Kidney (tissue), 14 donors: Measurements from ENCODE around the gene TBC1D10A. TPM values are rescaled to one million over a fixed set of nuclear protein-coding genes. Genes with fewer than 3 reads are reported as not detected.

Source experiments
- DNase-seq, 5 donors: peaks; one replicate each; pipeline ENCODE4 v3.0.0-alpha.2; 2013 to 2020
- FAIRE-seq: peaks from 2 replicates; lab custom pipeline; 2012; peaks lifted over from hg19 to GRCh38; lab: Jason Lieb, UNC
- H3K27ac ChIP-seq, 2 donors: one replicate each; pipeline ENCODE4 v1.7.0; 2013; ENCODE audit warnings: low read depth in 2 of 2, low read length in 2 of 2, inconsistent platforms in 1 of 2
- H3K27me3 ChIP-seq: one replicate; pipeline ENCODE4 v1.7.1; 2013; ENCODE audit warnings: low read length, inconsistent platforms; ENCODE audit not compliant: control insufficient read depth, insufficient read depth
- H3K36me3 ChIP-seq, 3 donors: one replicate each; pipeline versions ENCODE4 v1.7.0 to v1.7.1; 2013; ENCODE audit warnings: low read length in 3 of 3, control low read depth in 1 of 3, inconsistent platforms in 1 of 3; ENCODE audit not compliant: insufficient read depth in 3 of 3, control insufficient read depth in 2 of 3
- H3K4me1 ChIP-seq, 3 donors: one replicate each; pipeline versions ENCODE4 v1.7.0 to v1.7.1; 2013; ENCODE audit warnings: low read length in 3 of 3, inconsistent platforms in 1 of 3, low read depth in 1 of 3; ENCODE audit not compliant: control insufficient read depth in 2 of 3, insufficient read depth in 2 of 3
- H3K4me3 ChIP-seq, 3 donors: one replicate each; pipeline versions ENCODE4 v1.7.0 to v1.8.1; 2013; ENCODE audit warnings: low read length in 3 of 3, control low read depth in 1 of 3, inconsistent platforms in 1 of 3
- H3K9ac ChIP-seq, 3 donors: one replicate each; pipeline versions ENCODE4 v1.7.0 to v1.7.1; 2013; ENCODE audit warnings: low read length in 3 of 3, control low read depth in 1 of 3, inconsistent platforms in 1 of 3
- H3K9me3 ChIP-seq, 3 donors: one replicate each; pipeline versions ENCODE4 v1.7.0 to v1.7.1; 2013; ENCODE audit warnings: low read length in 3 of 3, control low read depth in 1 of 3, inconsistent platforms in 1 of 3; ENCODE audit not compliant: control insufficient read depth in 2 of 3, insufficient read depth in 1 of 3
- CTCF ChIP-seq: IDR thresholded peaks from 3 replicates; pipeline ENCODE4 v1.5.1; 2012; ENCODE audit warnings: mild to moderate bottlenecking, moderate library complexity, borderline replicate concordance; ENCODE audit not compliant: insufficient read depth; ENCODE audit errors: extremely low read depth
- intact Hi-C: fragments of 100-400 bp; cut with DNase I; formaldehyde crosslinking; loops from one replicate; pipeline ENCODE4 v1.11.1; 2022
- polyA plus RNA-seq: library from polyadenylated mRNA; stranded (reverse); fragments of 350-450 nt; fragmentation: Illumina TruSeq; extraction: RNeasy Lipid Tissue Mini Kit (QIAGEN cat#74804); gene quantifications from one replicate; pipeline ENCODE4 v1.2.3, GENCODE V29; 2014; ENCODE audit warnings: low read depth, low replicate concordance; ENCODE audit not compliant: insufficient read depth
- total RNA-seq: library from RNA; stranded (reverse); fragmentation: NEBNext Ultra II Directional; extraction: Animal tissue kit (Norgen Biotek cat#: 25700); gene quantifications from one replicate; pipeline ENCODE4 v1.2.1, GENCODE V29; 2021
- donor health status: control.
- donor health status: control.
- donor health status: control.
- donor health status: control.
- donor health status: control.
- donor health status: DM: yes; HTN: yes; CAD: no.
- donor health status: Normal renal cell carcinoma (clear cell type).

The TBC1D10A gene
- total and polyA plus RNA-seq, 2 donors from 2014 or later, result 31.0 to 34.5 TPM

- peak overlapping the region; percentile 91 to 93 for H3K27ac ChIP-seq
- H3K4me3 ChIP-seq, result no peak overlapping the region
- no peaks in the 10 kb centered on the region for H3K27me3 ChIP-seq
- intact Hi-C loops, result no loop called here
- FAIRE-seq, result no peak
- DNase-seq, result peak; percentile 35 to 96 (median 76)
- H3K9ac ChIP-seq, result peak overlapping the region in 1 of 3 donors; percentile 68
- H3K36me3 ChIP-seq, result peaks cover 0 to 36% (median 14%) of the 10 kb centered on the region in 3 donors
- no peaks in the 10 kb centered on the region for H3K9me3 ChIP-seq
- peaks cover 0 to 33% (median 31%) of the 10 kb centered on the region in 3 donors for H3K4me1 ChIP-seq
- no peak for TF ChIP-seq CTCF
These were observed 35.5 kb downstream of the TBC1D10A start for GRCh38 chr22:30291058-30291892.

GRCh38 chr22:30290342-30291057, 36.2 kb downstream of the TBC1D10A start:
- Histone ChIP-seq H3K9ac (peak overlapping the region in 2 of 3 donors; percentile 18 to 68), H3K4me3 (peak overlapping the region in 1 of 3 donors; percentile 63), H3K36me3 (peaks cover 0 to 34% (median 14%) of the 10 kb centered on the region in 3 donors), H3K27me3 (no peaks in the 10 kb centered on the region), H3K9me3 (no peaks in the 10 kb centered on the region), H3K4me1 (peaks cover 0 to 33% (median 31%) of the 10 kb centered on the region in 3 donors), H3K27ac (peak overlapping the region; percentile 91 to 93)
- TF ChIP-seq CTCF, result no peak
- intact Hi-C loops, result no loop called here
- FAIRE-seq (no peak), DNase-seq (peak in 3 of 5 donors; percentile 38 to 78 (median 50))

GRCh38 chr22:30289980-30290313, 36.8 kb downstream of the TBC1D10A start:
- peaks cover 0 to 34% (median 17%) of the 10 kb centered on the region in 3 donors for H3K36me3 ChIP-seq
- no peak for FAIRE-seq
- no peaks in the 10 kb centered on the region for H3K9me3 ChIP-seq
- no peaks in the 10 kb centered on the region for H3K27me3 ChIP-seq
- peak overlapping the region; percentile 8 to 63 (median 61) for H3K4me3 ChIP-seq
- TF ChIP-seq CTCF, result no peak
- peak overlapping the region in 2 of 3 donors; percentile 38 to 68 for H3K9ac ChIP-seq
- intact Hi-C loops, result no loop called here
- H3K4me1 ChIP-seq, result peaks cover 0 to 33% (median 31%) of the 10 kb centered on the region in 3 donors
- peak overlapping the region; percentile 91 to 93 for H3K27ac ChIP-seq
- DNase-seq, result no peak
